Immature natural killer cell (primary cell): Measurements from ENCODE around the gene TTLL12. TPM values are rescaled to one million over a fixed set of nuclear protein-coding genes. Genes with fewer than 3 reads are reported as not detected.
A peak's percentile ranks its signal among the peaks of the same experiment; 100 is the strongest.

ENCODE experiments used
- DNase-seq, 3 donors: peaks; one replicate each; pipeline ENCODE4 v3.0.0; 2022; ENCODE audit warnings: mixed read lengths in 1 of 3
- H3K27ac Mint-ChIP-seq, 6 donors: one replicate each; pipeline ENCODE4 v1.8.0; 2020; ENCODE audit warnings: mixed read lengths in 6 of 6, mild to moderate bottlenecking in 5 of 6, inconsistent platforms in 4 of 6, moderate library complexity in 3 of 6
- H3K27me3 Mint-ChIP-seq, 3 donors: one replicate each; pipeline ENCODE4 v1.8.0; 2020 to 2021; ENCODE audit warnings: low read depth in 3 of 3, mild to moderate bottlenecking in 3 of 3, mixed read lengths in 3 of 3, moderate library complexity in 3 of 3, inconsistent platforms in 1 of 3
- H3K36me3 Mint-ChIP-seq, 3 donors: one replicate each; pipeline ENCODE4 v1.8.0; 2020; ENCODE audit warnings: mixed read lengths in 3 of 3, inconsistent platforms in 2 of 3, mild to moderate bottlenecking in 2 of 3
- H3K4me1 Mint-ChIP-seq, 2 donors: one replicate each; pipeline ENCODE4 v1.8.0; 2020; ENCODE audit warnings: inconsistent platforms in 2 of 2, mild to moderate bottlenecking in 2 of 2, mixed read lengths in 2 of 2, moderate library complexity in 1 of 2
- H3K4me3 Mint-ChIP-seq, 5 donors: one replicate each; pipeline ENCODE4 v1.8.0; 2020; ENCODE audit warnings: mild to moderate bottlenecking in 5 of 5, mixed read lengths in 5 of 5, inconsistent platforms in 3 of 5, moderate library complexity in 3 of 5
- H3K9me3 Mint-ChIP-seq, 6 donors: one replicate each; pipeline ENCODE4 v1.8.0; 2020; ENCODE audit warnings: mild to moderate bottlenecking in 6 of 6, mixed read lengths in 6 of 6, inconsistent platforms in 4 of 6, moderate library complexity in 3 of 6
- polyA plus RNA-seq, 3 donors: library from polyadenylated mRNA; unstranded; fragments of 300-500 nt; fragmentation: Illumina TruSeq; gene quantifications; one replicate each; pipeline ENCODE4 v1.2.3, GENCODE V29; 2021

Gene TTLL12
- polyA plus RNA-seq, 3 donors from 2014 or later: 10.8 to 17.5 (median 16.4) TPM

DNA sequence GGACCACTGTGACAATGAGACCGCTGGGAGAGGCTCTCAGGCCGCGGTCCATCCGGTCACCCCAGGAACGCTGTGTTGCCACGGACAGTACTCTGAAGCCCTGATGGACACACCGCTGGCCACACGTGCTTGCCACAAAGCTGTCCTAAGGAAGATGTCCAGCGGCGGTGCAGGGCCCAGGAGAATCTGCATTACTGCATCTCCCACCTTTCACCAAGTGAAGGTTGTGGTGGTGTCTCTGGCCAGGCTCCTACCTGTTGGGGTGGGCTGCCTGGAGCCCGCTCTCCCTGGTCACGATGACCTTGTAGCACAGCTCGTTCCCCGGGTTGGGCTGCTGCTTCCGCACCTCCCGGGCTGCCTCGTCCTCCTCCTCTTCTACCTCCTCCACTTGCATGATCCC is 4.2 kb downstream of the TTLL12 start:
- H3K27ac Mint-ChIP-seq: peak overlapping the region in 1 of 6 donors; percentile 37
- no peak overlapping the region for H3K4me3 Mint-ChIP-seq
- peaks cover 0 to 14% (median 4%) of the 10 kb centered on the region in 3 donors for H3K36me3 Mint-ChIP-seq
- H3K4me1 Mint-ChIP-seq: peaks cover 2 to 14% of the 10 kb centered on the region in 2 donors
- DNase-seq: no peak
- H3K27me3 Mint-ChIP-seq: peaks cover 6 to 9% (median 7%) of the 10 kb centered on the region in 3 donors
- H3K9me3 Mint-ChIP-seq: no peaks in the 10 kb centered on the region

- no peak overlapping the region for H3K27ac Mint-ChIP-seq
- DNase-seq: no peak
- H3K36me3 Mint-ChIP-seq: peaks cover 0 to 14% (median 4%) of the 10 kb centered on the region in 3 donors
- H3K27me3 Mint-ChIP-seq: peaks cover 4 to 5% (median 4%) of the 10 kb centered on the region in 3 donors
- no peaks in the 10 kb centered on the region for H3K9me3 Mint-ChIP-seq
- peaks cover 0 to 12% of the 10 kb centered on the region in 2 donors for H3K4me1 Mint-ChIP-seq
- no peak overlapping the region for H3K4me3 Mint-ChIP-seq
These were observed 4.8 kb downstream of the TTLL12 start for GRCh38 chr22:43182118-43182517.

GRCh38 chr22:43181321-43182076 is 5.4 kb downstream of the TTLL12 start:
- Mint-ChIP-seq H3K4me3 (no peak overlapping the region), H3K27me3 (peaks cover 4% of the 10 kb centered on the region in 3 donors), H3K4me1 (peaks cover 0 to 12% of the 10 kb centered on the region in 2 donors), H3K27ac (peak overlapping the region in 1 of 6 donors; percentile 61), H3K9me3 (no peaks in the 10 kb centered on the region), H3K36me3 (peaks cover 0 to 14% (median 4%) of the 10 kb centered on the region in 3 donors)
- DNase-seq: no peak

- no peak overlapping the region for H3K27ac Mint-ChIP-seq
- H3K9me3 Mint-ChIP-seq: no peaks in the 10 kb centered on the region
- peaks cover 0 to 7% of the 10 kb centered on the region in 2 donors for H3K4me1 Mint-ChIP-seq
- DNase-seq: no peak
- H3K36me3 Mint-ChIP-seq: peaks cover 0 to 14% (median 7%) of the 10 kb centered on the region in 3 donors
- no peak overlapping the region for H3K4me3 Mint-ChIP-seq
- H3K27me3 Mint-ChIP-seq: peaks cover 0 to 4% (median 2%) of the 10 kb centered on the region in 3 donors
These were observed 6.3 kb downstream of the TTLL12 start for GRCh38 chr22:43180670-43181069.

- Mint-ChIP-seq H3K36me3 (peaks cover 0 to 14% (median 7%) of the 10 kb centered on the region in 3 donors), H3K27me3 (peaks cover 0 to 4% (median 0%) of the 10 kb centered on the region in 3 donors), H3K4me3 (no peak overlapping the region), H3K4me1 (peaks cover 0 to 4% of the 10 kb centered on the region in 2 donors), H3K27ac (no peak overlapping the region), H3K9me3 (no peaks in the 10 kb centered on the region)
- no peak for DNase-seq
These were observed 7.1 kb downstream of the TTLL12 start for GRCh38 chr22:43179911-43180195.

GRCh38 chr22:43179146-43179910 is 7.6 kb downstream of the TTLL12 start:
- H3K4me1 Mint-ChIP-seq: peaks cover 0 to 2% of the 10 kb centered on the region in 2 donors
- H3K4me3 Mint-ChIP-seq: no peak overlapping the region
- H3K36me3 Mint-ChIP-seq: peaks cover 0 to 14% (median 7%) of the 10 kb centered on the region in 3 donors
- no peak for DNase-seq
- no peak overlapping the region for H3K27ac Mint-ChIP-seq
- H3K27me3 Mint-ChIP-seq: peaks cover 0 to 4% (median 0%) of the 10 kb centered on the region in 3 donors
- H3K9me3 Mint-ChIP-seq: no peaks in the 10 kb centered on the region

- H3K36me3 Mint-ChIP-seq: peaks cover 0 to 20% (median 10%) of the 10 kb centered on the region in 3 donors
- no peak overlapping the region for H3K27ac Mint-ChIP-seq
- peaks cover 0 to 2% (median 0%) of the 10 kb centered on the region in 3 donors for H3K27me3 Mint-ChIP-seq
- H3K4me3 Mint-ChIP-seq: no peak overlapping the region
- H3K9me3 Mint-ChIP-seq: no peaks in the 10 kb centered on the region
- no peaks in the 10 kb centered on the region for H3K4me1 Mint-ChIP-seq
- DNase-seq: no peak
These were observed 9.5 kb downstream of the TTLL12 start for GRCh38 chr22:43177479-43177878.

GRCh38 chr22:43176090-43176489 is 10.8 kb downstream of the TTLL12 start:
- peak overlapping the region in 2 of 6 donors; percentile 29 to 46 for H3K27ac Mint-ChIP-seq
- H3K4me1 Mint-ChIP-seq: peaks cover 2 to 6% of the 10 kb centered on the region in 2 donors
- DNase-seq: peak; percentile 6 to 26 (median 18)
- H3K9me3 Mint-ChIP-seq: no peaks in the 10 kb centered on the region
- H3K4me3 Mint-ChIP-seq: no peak overlapping the region
- H3K36me3 Mint-ChIP-seq: peaks cover 0 to 18% (median 10%) of the 10 kb centered on the region in 3 donors
- H3K27me3 Mint-ChIP-seq: peaks cover 0 to 2% (median 0%) of the 10 kb centered on the region in 3 donors

- peaks cover 0 to 15% (median 10%) of the 10 kb centered on the region in 3 donors for H3K36me3 Mint-ChIP-seq
- H3K27me3 Mint-ChIP-seq: peaks cover 0 to 2% (median 0%) of the 10 kb centered on the region in 3 donors
These were observed 11.9 kb downstream of the TTLL12 start for GRCh38 chr22:43174941-43175531.

GRCh38 chr22:43173976-43174720 is 12.8 kb downstream of the TTLL12 start:
- H3K27me3 Mint-ChIP-seq: peaks cover 0 to 2% (median 0%) of the 10 kb centered on the region in 3 donors
- H3K9me3 Mint-ChIP-seq: no peaks in the 10 kb centered on the region
- H3K4me1 Mint-ChIP-seq: peaks cover 9 to 17% of the 10 kb centered on the region in 2 donors
- H3K36me3 Mint-ChIP-seq: peaks cover 0 to 11% (median 10%) of the 10 kb centered on the region in 3 donors
- H3K4me3 Mint-ChIP-seq: no peak overlapping the region
- H3K27ac Mint-ChIP-seq: no peak overlapping the region
- no peak for DNase-seq

More at GRCh38 chr22:43174941-43175531, 11.9 kb downstream of the TTLL12 start:
- no peak for DNase-seq
- no peak overlapping the region for H3K27ac Mint-ChIP-seq
- H3K9me3 Mint-ChIP-seq: no peaks in the 10 kb centered on the region
- no peak overlapping the region for H3K4me3 Mint-ChIP-seq
- H3K4me1 Mint-ChIP-seq: peaks cover 9 to 17% of the 10 kb centered on the region in 2 donors

DNA sequence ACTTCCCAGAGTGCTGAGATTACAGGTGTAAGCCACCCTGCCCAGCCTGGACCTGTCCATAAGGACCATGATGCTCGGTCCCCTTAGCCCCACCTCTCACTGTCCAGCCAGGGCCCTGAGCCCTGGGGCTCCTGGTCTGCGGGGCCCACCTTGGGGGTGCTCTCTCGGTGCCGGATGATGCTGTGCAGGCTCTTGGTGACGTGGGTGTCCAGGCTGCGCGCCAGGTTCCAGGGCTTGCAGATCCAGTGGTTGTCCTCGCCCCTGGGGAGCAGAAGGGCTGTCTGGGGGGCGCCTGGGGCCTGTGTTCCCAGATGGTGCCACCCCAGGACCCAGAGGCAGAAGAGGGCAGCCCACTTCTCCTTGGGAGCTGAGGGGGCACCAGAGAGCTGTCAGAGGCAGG is 13.4 kb downstream of the TTLL12 start:
- peaks cover 9 to 17% of the 10 kb centered on the region in 2 donors for H3K4me1 Mint-ChIP-seq
- no peak overlapping the region for H3K4me3 Mint-ChIP-seq
- H3K27me3 Mint-ChIP-seq: peaks cover 0 to 2% (median 0%) of the 10 kb centered on the region in 3 donors
- H3K27ac Mint-ChIP-seq: no peak overlapping the region
- no peaks in the 10 kb centered on the region for H3K9me3 Mint-ChIP-seq
- no peak for DNase-seq
- peaks cover 0 to 8% (median 8%) of the 10 kb centered on the region in 3 donors for H3K36me3 Mint-ChIP-seq

GRCh38 chr22:43172191-43172590 is 14.7 kb downstream of the TTLL12 start:
- H3K4me1 Mint-ChIP-seq: peaks cover 9 to 17% of the 10 kb centered on the region in 2 donors
- peaks cover 0 to 7% (median 7%) of the 10 kb centered on the region in 3 donors for H3K36me3 Mint-ChIP-seq
- no peak overlapping the region for H3K27ac Mint-ChIP-seq
- H3K9me3 Mint-ChIP-seq: no peaks in the 10 kb centered on the region
- H3K27me3 Mint-ChIP-seq: no peaks in the 10 kb centered on the region
- H3K4me3 Mint-ChIP-seq: no peak overlapping the region
- DNase-seq: no peak

DNA sequence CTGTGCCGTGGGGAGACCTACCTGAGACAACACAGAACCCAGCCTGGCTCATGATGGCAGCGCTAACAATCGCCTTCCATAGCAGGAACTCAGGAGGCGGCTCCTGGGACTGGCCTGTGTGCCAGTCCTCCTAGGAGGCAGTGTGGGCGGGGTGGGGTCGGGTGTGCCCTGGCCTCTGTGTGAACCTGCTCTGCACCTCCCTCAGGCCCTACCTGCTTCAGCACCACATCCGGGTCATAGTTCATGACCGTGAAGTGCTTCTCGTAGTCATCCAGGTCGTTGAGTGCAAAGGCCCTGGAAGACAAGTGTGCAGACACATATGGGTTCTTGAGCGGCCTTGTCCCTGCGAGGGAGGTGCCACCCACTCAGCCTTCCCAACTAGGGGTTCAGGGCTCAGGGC is 15.3 kb downstream of the TTLL12 start:
- H3K4me3 Mint-ChIP-seq: peak overlapping the region in 1 of 5 donors; percentile 42
- H3K9me3 Mint-ChIP-seq: no peaks in the 10 kb centered on the region
- no peak for DNase-seq
- peaks cover 0 to 7% (median 7%) of the 10 kb centered on the region in 3 donors for H3K36me3 Mint-ChIP-seq
- no peak overlapping the region for H3K27ac Mint-ChIP-seq
- H3K27me3 Mint-ChIP-seq: no peaks in the 10 kb centered on the region
- H3K4me1 Mint-ChIP-seq: peaks cover 9 to 17% of the 10 kb centered on the region in 2 donors
